HG02981 (cell line): Measurements from ENCODE around the gene POU3F1.
A peak's percentile ranks its signal among the peaks of the same experiment; 100 is the strongest.

ENCODE experiments used
- ATAC-seq: cut with Tn5 transposase; IDR thresholded peaks from one replicate; pipeline ENCODE4 v1.9.1; 2021; ENCODE audit warnings: mild to moderate bottlenecking, moderate library complexity; ENCODE audit not compliant: unreplicated experiment

The POU3F1 gene

DNA sequence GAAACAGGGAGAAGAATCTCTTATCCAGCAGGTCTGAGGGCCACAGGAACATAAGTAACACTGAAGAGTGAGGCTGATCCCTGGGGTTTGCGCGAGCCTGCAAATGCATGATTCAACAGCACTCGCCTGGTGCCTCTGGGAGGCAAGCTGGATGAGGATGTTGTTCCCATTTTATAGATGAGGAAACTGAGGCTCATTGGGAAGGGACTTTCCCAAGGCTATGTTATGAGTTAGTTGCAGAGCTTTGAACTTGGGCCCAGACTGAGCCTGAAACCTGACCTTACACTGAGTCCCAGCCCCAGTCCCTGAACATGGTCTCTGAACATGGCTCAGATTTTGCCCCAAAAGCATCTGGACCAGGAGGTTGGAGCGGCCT lies 27.7 kb upstream of the POU3F1 start:
- no peak for ATAC-seq

DNA sequence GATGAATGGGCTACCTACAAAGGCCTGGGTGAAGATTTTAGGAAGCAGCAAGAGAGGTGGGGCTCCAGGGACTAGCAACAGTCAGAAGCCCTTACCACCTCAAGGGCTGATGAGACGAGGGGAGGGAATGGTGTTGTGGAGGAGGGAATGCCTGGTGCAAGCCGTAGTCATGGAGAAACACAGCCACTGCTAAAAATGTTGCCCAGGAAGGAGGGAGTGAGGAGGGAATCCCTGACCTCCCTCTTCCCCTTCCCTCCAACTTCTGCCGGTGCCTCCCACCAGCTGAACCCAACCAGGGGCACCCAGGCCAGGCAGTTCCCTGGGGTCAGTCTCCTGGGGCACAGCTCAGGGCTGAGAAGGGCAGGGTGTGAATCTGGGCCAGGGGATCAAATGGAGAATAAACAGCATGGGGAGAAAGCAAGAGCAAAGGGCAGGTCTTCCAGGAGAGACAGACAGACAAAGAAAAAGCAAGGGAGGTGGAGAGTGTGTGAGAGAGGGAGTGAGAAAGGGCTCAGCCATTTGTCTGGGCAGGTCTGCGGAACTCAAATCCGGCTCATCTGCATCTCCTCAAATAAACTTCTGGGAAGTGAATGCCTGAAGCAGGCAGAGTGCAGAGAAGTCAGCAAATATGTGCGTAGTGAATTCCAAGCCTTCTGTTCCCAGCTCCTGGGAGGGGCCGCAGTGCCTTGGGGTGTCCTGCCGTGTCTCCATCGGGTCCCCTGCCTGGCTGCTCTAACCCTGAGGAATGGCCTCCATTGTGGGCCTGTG lies 27.1 kb upstream of the POU3F1 start:
- ATAC-seq = no peak

DNA sequence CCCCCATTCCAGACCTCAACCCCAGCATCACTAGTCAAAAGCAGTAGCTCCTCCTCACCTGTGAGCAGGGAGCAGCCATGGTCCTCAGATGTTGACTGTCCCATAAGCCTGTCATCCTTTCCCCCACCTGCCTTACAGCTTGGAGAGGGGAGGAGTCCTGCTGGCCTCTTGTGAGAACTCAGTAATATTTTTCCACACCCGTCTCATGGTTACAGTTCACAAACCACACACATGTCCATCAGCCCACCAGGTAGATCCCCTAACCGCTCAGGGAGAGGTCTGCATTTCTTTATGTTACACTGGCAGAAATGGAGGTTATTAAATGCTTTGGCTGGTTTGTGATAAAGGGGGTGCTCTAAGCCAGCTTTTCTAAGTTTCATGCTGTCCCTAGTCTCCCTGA lies 26.3 kb upstream of the POU3F1 start:
- ATAC-seq = no peak

DNA sequence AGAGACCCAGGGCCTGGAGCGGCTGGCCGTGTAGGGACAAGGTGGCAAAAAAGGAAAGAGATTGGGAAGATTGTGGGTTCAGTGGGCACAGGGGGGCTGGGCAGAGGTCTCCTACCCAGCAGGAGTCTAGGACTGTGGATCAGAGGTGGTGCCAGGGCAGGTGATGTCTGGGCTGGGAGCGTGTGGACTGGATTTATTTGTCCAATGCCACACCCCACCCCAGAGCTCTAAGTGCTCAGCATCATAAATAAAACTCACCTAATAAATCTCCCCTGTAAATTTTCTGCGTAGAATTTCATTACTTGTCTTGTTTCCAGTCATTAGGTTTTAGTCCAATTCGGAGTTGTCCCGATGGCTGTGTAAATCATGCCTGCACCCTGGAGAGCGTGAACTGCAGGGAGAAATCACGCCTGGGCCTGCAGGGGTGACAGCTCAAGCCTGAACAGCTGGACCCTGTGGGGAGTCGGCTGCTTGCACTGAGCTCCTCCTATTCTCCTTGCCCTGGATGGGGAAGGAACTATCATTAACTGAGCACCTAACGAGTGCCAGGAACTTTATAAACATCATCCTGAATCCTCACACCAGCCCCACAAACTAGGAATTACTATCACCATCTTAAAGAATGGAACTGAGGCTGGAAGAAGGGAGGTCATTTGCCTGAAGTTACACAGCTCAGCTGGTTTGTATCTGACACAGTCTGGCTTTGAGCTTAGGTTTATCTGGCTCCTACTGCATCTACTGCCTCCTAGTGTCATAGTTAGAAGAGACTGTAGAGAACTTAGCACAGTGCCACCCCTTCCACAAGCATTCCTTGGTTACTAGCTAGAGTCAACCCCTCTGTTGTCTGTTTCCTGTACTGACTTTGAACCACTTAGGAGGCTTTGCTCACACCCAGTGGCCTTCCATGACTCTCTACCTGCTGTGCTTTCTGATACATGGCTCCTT lies 25.0 kb upstream of the POU3F1 start:
- ATAC-seq = no peak

DNA sequence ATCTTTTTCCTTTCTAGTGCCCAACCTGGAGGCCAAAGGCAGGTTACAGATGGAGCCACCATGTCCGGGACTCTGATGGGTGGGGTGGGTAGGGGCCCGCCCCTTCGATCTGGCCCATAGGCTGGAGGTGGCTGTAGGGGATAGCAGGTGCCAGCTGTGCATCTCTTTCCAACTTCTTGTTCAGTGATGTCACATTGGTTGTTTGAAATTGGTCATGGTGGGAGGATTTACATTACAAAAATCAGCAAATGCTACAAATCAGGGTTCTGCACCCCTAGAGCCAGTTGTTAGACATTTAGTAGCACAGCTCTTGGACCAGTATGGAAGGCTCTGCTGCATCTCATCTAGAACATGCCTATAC lies 22.4 kb upstream of the POU3F1 start:
- no peak for ATAC-seq

DNA sequence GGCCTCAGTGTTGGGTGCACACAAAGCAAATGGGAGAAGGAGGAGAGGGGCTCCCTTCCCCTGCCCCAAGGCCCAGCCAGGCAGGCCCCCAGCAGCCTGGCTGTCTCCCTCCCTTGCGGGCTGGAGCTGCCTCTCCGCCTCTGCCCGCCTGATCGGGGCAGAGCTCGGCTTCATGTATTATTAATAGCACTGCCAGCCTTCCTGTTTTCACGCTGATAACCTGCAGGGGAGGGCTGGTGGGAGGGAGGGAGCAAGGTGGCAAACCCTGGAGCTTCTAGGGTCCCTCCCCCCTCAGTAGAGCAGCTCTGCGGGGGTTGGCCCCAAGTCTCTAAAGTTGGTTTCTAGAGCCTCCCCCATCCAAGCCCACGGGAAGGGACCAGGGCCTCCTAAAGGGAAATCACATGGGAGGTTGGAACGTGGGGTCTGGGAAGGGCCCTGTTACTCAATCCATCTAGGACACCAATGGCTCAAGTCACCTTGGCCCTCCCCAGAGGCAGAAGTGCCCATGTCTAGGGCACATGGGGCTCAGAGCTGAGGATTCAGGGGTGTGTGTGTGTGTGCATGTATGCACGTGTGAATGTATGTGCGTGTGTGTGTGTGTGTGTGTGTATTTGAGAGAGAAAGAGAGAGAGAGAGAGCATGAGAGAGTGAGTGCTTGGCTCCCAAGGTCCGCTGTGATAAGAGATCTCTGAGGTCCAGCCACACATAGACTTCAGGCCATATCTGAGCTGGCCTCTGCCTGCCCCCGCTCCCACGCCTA lies 21.8 kb upstream of the POU3F1 start:
- no peak for ATAC-seq

DNA sequence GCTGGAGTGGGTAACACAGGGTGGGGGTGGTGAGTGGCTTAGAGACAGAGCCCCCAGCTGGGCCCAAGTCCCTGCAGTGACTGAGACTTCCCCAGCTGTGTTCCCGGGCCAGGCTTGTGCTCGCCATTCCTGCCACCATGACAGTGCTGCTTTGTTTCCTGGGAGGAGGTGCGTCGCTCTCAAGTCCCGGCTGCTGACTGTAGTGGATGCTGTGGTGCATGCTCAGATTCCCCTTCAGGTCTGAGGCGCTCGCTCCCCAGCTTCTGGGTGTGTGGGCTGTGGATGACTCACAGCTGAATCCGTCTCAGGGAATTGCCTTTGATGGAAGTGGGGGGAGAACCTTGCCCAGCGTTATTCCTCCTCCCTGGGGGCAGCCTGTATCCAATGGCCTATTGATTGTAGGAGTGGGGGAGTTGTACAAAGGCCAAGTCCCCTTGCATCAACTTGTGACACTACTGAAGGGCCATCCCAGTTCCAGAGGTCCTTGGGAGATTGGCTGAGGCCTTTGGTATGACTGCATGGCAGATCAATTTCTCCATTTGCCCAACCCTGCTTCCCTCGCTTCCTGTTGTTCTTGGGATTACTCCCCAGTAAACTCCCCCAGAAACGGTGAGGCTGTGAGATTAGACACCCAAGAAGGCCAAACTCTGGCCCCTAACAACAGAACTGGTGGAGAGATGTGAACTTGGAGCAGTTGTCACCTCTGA lies 17.8 kb upstream of the POU3F1 start:
- ATAC-seq = no peak

DNA sequence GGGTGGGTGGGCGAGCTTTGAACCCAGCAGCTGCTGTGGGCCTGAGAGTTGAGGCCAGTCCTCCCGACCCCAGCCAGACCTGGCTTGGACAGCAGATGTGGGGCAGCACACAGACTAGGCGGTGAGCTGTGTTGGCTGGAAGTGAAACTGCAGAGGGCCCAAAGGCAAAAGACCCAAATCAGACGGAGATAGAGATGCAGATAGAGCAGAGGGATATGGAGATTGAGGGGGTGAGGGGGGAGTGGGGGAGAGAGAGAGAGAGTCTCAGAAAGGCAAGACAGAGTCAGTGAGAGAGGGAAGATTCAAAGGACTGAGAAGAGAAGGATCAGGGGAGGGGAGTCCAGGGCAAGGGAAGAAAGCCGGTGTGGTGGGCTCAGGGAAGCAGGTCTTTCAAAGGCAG lies 17.0 kb upstream of the POU3F1 start:
- no peak for ATAC-seq

DNA sequence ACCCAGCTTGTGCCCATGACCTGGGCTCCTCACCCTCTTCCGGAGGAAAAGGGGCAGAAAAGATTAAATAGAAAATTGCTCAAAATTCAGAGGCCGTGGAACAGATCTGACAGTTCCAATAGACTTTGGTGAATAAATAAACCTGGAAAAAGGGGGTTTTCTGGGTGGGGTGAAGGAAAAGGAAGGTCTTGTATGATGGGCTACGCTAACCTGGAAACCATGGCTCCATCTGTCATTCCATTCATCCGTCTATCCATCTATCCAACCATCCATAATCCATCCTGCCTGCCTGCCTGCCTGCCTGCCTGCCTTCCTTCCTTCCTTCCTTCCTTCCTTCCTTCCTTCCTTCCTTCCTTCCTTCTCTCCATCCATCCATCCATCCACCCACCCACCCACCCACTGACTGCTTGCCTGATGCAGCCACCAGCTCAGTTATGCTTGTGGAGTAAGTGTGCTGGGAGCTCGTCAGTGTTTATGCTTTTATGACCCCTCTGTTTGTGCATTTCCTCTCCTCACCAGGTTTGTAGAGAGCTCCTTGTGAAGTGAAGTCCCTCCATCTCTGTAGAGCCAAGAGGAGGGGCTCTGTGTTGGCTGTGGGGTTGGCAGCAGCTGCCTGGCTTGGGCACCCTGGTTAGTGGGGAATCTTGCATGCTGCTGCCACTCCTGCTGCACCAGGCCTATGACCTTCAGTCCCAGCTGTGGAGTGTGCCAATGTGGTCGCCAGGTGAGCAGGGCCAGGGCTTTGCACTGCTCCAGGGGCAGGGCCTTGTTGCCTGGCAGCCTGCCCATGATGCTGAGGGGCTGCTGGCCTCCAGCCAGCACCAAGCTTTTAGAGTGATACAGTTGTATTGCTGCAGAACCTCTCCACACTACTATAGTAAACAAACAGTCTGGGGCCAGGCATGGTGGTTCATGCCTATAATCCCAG lies 16.0 kb upstream of the POU3F1 start:
- ATAC-seq = no peak

DNA sequence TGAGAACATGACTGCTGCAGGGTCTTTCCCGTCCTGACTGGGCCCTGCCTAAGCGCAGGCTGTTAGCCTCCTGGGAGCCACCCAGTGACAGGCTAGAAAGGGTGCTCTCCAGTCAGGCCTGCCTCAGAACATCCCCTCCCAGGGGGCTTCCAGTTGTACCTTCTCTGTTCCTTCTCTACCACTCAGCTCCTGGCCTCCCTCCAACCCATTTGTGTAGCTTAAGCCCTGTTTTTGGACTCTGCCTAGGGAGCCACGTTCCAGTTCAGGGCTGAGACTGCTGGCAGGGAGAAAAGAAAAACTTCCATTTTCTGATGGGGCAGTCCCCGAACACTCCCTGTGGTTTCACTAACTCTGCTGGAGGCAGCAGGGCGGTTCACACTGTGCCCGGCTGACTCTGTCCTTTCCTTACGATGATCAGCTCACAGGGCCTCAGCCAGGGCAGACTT lies 15.3 kb upstream of the POU3F1 start:
- peak; percentile 49 for ATAC-seq

DNA sequence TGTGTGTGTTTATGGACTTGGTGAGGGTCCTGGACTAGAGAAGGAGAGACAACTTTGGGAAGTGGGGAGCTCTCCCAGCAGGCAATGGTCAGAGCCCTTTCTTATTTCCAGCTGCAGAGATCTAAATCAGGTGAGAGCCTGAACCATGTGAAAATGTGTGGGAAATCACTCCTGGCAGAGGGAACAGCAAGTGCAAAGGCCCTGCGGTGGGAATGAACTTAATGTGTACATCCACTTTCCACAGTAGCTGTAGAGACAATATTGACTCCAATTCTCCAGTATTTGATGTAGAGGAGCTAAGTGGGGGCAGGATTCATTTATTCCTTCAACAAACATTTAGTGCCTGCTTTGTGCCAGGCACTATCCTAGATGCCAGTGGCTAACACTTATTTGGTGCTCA lies 14.7 kb upstream of the POU3F1 start:
- no peak for ATAC-seq

DNA sequence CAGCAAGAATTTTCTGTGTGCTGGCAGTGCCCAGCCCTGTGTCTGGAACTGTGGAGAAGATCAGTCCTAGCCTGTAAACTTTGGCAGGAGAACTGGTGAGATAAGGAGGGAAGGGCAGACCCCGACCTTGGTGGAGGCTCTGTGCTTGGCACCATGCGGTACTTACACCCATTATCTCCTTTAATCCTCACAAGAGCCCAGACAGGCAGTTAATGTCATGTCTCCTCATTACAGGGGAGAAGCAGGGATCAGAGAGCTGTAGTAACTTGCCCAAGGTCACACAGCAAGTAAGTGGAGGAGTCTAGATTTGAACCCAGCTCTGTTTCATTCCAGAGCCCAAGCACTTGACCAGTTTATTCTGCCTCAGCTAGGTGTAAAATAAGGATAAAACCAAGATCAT lies 13.9 kb upstream of the POU3F1 start:
- ATAC-seq = no peak

DNA sequence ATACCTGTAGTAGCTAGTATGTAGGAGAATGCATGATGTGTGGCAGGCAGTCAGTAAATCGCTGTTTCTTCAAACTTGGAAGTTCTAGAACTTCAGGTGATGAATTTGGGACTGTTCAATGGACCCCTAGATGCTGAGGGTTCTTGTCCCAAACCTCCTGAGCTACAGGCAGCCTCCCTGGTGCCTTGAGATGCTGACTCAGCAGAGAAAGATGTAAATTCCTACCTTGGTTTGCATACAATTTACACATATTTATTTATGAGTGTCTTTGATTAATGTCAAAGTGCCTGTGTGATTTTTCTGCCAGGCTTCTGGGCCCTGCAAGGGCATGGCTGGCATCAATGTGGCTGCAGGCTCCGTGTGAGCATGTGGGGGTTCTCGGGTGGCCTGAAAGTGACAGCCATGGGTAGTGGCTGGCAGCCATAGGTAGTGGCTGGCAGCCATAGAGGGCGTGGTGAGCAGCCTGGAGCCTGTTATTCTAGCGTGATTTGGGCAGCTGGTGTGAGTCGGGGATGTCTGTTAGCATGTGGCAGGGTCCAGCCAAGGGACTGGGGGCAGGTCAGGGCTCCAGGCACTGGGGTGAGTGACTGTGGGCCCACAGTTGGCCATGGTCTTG lies 13.2 kb upstream of the POU3F1 start:
- no peak for ATAC-seq

DNA sequence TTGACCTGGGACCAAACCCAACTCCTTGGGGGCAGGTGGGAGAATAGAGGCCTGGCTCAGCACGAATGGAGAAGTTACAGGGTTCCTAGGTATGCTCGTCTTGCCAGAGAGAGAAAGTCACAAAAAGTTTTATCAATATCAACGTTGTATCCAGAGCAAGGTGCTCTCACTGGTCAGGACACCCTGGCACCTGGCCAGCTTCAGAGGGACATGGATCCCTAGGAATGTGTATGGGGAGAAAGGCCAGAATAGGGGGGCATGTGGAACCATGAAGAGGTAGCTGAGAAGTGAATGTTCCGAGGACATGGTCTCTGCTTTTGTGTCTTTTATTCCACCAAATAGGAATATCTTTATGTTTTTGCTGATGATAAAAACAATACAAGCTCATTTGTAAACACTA lies 9.4 kb upstream of the POU3F1 start:
- ATAC-seq = no peak

DNA sequence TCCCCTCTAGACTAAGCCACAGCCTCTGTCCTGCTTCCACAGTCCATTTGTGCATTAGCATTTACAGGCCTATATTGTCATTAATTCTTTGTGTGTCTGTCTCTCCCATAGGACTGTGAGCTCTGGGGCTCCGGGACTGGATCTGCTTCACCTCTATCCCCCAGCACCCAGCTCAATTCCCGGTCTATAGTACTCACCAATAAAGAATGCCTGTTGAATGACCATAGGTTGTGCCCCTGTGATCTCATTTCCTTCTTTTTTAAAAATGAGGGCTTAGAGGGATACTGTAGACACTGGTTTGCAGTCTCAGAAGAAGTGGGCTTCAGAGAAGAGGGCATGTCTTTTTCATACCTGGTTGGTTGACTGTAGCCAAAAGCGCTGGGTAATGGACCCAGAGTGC lies 8.8 kb upstream of the POU3F1 start:
- ATAC-seq = no peak

DNA sequence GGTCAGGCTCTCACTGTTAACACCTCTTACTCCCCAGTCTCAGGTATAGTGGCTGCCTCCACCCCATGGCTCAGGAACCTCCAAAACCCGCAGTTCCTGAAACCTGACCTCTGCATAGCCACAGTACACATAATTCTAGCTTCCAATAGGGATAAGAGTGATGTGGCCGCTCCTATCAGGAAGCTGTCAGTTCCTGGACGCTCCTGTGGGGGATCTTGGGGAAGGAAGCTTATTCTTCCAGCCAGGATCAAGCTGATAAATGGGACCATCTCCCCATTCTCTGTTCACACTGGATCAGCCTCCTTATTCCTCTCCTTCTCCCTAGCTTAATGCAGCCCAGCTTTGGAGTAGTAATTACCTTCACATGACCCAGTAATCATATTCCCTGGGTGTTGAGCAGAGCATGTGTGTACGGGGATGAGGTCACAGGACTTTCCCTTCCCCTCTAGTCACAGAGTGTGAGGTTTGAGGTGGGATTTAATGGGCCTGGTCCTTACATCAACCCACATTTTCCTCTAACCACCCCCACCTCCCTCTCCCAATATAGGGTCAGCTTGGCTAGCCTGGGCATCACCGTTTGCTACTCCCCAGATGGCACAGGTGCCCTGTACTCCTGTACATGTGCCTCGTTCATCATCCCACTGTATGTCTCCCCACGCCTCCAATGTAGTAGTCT lies 7.0 kb upstream of the POU3F1 start:
- ATAC-seq = no peak

DNA sequence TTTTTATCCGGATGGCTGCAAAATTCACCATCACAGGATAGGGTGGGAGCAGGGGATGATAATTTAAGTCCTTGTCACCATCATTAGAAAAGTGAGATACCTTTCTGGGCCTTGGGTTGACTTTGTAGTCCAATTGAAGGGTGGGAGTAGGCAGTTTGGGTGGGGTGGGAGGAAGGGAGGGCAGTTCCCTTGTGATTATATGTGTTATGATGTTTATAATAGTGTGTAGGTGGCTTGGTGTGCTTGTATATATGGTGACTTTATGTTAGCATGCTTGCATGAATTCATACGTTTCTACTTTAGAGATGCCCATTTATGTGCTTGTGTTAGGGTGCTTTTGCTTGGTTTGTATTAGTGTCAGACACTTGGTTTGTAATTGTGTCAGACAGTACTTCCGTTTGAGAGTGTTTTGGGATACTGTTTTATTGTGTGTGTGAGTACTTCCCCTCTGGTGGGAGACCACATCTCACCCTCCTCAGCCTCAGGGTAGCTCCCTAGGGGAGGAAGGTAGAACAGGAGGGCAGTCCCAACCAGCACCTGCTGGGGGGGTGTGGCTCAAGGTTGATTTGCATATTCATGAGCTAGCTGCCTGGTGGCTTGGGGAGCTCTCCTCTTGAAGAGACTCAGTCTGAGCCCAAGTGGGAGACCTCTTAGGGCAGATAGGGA lies 6.3 kb upstream of the POU3F1 start:
- peak; percentile 75 for ATAC-seq

DNA sequence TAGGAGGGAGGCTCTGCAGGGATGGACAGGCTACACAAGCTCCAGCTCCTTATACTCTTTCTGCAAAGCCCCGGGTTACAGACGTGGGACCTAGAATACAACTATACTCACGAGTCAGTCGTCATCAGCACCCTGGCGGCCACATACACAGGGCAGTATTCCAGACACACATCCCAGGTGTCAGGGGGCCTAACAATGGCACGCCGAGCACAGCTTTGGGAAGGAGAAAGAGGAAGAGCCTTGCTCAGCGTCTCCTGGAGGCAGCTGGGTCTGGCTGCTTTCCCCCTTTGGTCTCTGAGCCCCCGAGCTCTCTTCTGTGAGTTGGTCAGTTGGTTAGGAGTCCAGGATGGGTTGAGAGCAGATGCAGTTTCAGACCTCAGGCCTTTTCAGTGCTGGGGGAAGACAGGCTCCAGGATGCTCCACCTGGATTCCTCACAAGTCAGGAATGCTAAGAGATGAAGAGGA lies 4.5 kb upstream of the POU3F1 start:
- no peak for ATAC-seq
